Measurements from ENCODE around the gene HUS1B. TPM values are rescaled to one million over a fixed set of nuclear protein-coding genes. Genes with fewer than 3 reads are reported as not detected.
"Not testable (repeated sequence)": the region's sequence is repeated elsewhere in the genome, so short reads cannot be mapped to it uniquely, and the experiment has no call there.

HUS1B gene
- total RNA-seq, 1 donor from 2014 or later, result 0.40 TPM

DNA sequence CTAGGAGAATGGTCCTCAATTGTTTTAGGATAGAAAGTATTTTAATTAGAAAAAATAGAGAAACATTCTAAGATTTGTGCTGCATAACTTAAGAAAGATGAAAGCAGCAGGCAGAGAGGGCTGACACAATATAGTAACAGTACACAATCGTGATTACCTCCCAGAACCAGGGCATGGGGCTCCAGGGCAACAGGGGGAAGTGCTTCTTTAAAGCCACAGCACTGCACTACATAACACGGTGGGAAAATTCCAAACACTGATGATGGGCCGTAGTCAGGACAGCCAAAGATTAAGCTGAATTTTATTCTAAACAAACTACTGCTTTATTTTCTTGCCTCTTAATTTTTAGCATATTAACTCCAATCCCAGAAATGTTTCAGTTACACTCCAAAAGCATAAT is 21.6 kb upstream of the HUS1B start:
- ATAC-seq, result no peak

DNA sequence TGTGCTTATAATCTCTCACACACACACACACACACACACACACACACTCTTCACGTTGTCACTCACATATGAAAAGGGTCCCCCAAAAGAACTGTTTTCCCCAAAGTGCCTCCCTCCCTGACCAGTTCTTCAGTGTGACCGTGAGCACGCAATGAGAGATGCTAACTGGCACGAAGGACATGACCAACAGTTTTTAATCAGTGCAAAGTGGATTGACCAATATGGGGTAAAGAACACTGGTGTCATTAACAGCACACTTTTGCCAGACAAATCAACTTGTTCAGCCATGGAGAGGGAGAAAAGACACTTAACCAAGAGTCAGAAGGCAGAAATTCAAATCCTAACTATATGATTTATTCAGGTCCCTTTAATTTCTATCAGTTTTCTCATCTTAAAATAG is 21.0 kb upstream of the HUS1B start:
- no peak for ATAC-seq

DNA sequence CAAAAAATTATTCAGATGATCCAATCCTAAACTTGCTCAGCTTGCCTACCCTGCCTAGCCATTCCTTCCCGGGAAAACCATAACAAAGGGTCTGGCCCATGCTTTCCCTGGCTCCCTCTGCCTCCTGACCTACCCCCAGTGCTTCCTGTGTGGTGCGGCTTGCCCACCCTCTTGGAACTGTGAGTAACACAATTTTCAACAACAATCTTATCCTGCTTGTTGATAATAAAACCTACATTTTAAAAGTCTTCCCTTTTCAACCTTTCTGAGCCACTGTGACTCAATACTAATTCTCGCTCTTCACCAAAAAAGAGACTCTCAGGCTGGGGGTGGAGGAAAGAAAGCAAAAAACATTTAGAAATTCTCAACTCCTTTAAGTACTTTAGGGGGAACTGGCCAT is 18.1 kb upstream of the HUS1B start:
- no peak for ATAC-seq

DNA sequence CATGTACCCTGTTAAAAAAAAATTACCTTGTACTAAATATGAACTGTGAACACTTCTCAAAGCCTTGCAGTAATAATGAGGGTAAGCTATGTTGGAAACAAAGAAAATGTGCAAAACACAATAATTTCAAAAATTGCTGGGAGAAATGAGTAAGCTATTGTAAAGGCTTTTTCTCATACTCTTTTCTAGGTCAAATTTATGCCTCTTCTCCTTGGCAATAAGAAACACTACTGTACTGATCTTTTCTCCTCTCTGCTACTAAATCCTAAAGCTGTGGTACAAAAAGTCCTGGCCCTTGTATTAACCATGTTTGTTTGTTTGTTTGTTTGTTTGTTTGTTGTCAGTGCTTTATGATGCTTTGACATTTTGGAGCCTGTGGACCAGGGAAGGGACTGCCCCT is 17.5 kb upstream of the HUS1B start:
- no peak for ATAC-seq

DNA sequence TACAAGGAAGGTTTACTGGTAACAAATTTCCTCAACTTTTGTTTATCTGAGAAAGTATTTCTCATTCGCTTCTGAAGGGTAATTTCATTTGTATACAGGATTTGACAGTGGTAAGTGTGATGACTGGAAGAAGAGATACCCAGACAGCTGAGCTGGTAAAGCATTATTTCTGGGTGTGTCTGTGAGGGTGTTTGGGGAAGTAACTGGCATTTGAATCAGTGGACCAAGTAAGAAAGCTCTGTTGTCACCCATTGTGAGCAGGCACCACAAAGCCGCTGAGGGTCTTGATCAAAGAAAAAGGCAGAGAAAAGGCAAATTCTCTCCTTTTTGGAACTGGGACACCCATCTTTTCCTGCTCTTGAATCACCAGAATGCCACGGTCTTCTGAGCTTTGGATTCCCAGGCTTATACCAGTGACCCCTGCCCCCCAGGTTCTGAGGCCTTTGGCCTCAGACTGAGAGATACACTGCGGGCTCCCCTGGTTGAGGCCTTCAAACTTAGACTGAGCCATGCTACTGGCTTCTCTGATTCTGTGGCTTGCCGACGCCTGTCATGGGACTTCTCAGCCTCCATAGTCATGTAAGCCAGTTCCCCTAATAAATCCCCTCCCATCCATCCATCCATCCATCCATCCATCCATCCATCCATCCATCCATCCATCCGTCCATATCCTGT is 10.5 kb upstream of the HUS1B start:
- ATAC-seq, result no peak

DNA sequence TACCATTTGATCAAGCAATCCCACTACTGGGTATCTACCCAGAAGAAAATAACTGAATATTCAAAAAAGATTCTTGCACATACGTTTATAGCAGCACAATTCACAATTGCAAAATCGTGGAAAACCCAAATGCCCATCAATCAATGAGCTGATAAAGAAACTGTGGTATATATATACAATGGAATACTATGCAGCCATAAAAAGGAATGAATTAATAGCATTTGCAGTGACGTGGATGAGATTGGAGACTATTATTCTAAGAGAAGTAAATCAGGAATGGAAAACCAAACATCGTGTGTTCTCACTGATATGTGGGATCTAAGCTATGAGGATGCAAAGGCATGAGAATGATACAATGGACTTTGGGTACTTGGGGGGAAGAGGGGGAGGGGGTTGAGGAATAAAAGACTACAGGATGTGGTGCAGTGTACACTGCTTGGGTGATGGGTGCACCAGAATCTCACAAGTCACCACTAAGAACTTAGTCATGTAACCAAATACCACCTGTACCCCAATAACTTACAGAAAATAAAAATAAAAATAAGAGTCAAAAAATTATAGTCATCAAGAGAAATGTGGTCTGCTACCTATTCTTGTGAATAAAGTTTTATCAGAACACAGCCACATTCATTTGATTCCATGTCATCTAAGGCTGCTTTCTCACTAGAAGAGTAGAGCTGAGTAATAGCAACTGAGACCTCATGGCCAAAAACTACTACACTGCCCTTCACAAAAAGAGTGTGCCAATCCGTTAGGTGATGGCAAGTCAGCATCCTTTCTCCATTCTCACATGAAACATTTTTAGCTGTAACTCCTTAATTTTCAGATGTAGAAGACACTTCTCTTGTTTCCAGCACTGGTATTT is 8.7 kb upstream of the HUS1B start:
- ATAC-seq, result no peak

DNA sequence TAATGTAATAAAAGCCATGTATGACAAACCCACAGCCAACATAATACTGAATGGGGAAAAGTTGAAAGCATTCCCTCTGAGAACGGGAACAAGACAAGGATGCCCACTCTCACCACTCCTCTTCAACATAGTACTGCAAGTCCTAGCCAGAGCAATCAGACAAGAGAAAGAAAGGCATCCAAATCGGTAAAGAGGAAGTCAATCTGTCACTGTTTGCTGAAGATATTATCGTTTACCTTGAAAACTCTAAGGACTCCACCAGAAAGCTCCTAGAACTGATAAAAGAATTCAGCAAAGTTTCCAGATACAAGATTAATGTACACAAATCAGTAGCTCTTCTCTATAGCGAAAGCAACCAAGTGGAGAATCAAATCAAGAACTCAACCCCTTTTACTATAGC is 6.9 kb upstream of the HUS1B start:
- ATAC-seq, result not testable (repeated sequence)

DNA sequence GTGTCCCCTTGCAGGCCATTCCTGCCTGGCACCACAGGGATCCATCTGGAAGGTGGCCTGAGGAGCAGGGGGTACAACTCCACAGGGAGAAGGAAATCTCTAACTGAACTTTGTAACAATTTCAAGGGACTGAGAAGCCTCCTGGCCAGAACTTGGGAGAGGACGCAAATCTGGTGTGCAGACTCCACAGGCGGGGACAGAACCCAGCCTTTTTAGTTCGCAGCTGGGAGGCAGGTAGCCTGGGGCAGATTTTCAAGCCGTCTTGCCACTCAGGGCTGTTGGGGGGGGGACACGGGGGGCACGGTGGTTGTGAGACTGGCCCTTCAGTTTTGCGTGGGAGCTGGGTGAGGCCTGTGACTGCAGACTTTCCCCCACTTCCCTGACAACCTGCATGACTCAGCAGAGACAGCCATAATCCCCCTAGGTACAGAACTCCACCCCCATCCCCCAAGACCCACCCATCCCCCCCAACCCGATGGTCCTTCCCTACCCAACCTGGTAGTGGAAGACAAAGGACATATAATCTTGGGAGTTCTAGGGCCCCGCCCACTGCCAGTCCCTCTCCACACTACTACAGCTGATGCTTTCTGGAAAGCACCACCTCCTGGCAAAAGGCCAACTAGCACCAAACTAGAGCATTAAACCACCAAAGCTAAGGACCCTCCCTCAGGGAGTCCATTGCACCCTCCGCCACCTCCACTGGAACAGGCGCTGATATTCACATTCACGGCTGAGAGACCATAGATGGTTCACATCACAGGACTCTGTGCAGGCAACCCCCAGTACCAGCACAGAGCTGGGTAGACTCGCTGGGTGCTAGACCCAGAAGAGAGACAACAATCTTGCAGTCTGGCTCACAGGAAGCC is 3.0 kb upstream of the HUS1B start:
- ATAC-seq, result no peak

DNA sequence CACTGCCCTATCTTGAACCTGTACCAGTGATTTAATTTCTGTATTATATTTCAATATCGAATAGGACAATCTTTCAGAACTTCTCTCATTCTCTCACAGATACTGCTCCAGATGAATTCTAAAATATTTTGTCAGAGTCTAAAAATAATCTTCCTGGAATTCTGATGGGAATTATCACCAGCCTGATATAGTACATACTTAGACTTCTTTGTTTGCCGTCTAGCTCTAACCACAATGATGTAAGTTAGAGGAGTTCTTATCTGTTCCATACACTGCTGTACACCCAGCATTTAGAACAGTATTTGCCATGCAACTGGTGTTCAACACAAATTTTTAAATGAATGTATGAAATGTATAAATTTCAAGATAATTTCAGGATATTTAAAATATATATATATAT is 1.3 kb upstream of the HUS1B start:
- no peak for ATAC-seq

DNA sequence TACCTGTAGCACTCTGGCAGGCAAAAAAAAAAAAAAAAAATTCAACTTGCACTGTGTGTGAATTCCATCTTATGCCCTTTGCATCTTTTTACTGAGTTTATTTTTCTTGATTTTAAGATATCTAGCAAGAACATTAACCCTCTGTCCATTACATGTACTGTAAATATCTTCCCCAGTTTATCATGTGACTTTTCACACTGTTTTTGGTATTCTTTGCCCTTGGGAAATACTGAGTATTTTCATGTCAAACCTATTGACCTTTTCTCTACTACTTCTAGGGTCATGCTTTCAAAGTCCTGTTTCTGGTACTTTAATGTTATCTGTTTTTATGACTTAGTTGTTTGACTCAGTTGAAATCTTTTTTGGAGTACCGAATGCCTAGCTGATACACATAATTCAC is 843 bp upstream of the HUS1B start:
- no peak for ATAC-seq

DNA sequence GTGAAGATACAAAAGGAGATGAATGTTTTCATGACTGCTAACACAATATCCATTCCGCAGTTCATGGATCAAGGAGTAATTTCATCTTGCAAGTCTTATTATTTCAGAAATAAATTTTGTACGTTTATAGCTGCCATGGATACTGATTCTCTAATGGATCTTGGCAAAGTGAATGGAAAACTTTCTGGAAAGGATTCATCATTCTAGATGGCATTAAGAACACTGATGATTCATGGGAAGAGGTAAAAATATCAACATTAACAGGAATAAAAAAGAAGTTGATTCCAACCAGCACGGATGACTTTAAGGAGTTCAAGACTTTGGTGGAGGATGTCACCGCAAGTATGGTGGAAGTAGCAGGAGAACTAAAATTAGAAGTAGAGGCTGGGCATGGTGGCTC is 2.8 kb downstream of the HUS1B start:
- no peak for ATAC-seq

DNA sequence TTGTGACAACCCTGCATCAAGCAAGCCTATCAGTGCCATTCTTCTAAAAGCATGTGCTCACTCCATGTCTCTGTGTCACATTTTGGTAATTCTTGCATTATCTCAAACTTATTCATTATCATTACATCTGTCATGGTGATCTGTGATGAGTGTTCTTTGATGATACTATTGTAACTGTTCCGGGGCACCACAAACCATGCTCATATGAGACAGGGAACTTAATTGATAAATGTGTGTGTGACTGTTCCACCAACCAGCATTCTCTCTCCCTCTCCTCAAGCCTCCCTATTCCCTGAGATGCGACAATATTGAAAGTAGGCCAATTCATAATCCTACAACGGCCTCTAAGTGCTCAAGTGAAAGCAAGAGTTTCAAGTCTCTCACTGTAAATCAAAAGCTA is 4.0 kb downstream of the HUS1B start:
- no peak for ATAC-seq

DNA sequence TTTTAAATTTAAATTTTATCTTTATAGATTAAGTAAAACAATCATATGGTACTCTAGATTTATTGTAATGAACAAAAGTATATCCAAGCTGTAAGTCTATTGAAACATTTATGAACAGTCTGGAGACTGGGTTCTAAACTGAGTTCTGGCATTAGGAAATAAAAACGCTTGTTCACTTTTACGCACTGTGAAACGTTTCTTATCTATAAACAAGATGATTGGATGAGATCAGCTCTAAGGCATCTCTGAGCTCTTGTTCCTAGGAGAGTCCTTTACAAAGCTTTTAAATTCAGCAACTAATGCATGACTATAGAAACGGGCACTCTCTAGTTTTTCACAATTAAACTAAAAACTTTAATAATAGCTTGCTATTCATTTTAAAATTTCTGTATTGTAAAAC is 6.8 kb downstream of the HUS1B start:
- no peak for ATAC-seq

DNA sequence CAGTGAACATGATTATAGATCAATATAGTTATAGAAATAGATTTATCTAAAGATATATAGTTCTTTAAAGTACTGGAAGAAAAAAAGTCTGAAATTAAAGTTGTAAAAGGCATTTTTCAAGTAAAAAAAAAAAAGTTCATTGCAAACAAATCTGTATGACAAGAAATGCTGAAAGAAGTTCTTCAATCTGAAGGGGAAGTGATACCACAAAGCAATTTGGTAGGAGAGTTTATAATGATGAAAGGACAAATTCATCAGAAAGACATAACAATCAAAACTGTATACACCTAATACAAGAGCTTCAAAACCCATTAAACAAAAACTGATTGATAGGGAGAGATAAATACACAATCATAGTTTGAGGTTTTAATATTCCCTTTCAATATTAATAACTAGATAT is 14.1 kb downstream of the HUS1B start:
- no peak for ATAC-seq

DNA sequence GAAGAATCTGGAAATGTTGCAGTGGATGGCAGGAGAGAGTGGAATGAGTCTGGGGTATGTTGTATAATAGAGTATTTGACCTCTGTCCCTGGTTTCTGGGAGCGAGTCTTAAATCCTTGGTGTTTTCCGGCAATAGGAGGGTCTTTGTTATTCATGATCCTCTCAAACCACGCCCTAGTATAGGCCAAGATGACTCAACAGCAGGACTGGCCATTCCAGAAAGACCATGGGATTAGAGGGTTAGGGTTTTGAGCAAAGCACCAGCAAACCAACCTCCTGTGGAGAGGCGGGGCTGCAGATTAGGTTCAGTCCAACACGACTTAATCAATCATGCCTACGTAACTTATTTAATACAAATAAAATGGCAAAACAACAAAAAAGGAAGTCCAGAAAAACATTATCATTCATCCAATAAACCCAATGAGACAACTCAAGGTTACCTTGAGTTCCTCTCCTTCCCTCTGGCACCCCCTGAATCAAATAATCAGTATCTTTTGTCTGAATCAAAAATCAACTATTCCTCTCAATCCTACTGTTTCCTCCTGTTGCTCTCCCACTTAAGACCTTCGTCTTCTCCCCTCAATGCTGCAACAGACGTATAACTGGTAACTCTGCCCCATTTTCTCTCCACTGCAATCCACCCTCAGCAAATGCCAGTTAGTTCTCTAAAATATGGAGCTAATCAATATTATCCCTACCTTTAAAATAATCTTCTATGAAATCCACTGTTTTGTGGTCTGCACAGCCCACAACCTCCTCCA is 15.5 kb downstream of the HUS1B start:
- peak; percentile 95 for ATAC-seq

DNA sequence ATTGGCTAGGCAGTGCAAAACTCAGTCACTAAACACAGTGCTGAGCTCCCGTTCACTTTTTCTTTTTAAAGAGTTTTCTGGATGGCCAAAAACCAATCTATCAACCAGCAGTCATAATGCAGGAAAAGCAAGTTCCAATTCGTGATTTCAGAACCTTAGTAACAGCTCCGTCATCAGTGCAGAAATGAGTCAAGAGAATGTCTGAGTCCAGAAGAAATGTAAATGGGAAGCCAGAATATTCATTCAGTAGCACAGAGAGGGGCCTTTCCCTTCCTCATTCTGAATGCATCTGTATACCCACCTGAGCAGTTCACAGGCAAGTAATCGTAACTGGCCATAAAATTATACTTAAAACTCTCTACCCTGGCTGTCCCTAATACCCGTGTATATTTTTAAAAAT is 20.4 kb downstream of the HUS1B start:
- ATAC-seq, result peak; percentile 34

DNA sequence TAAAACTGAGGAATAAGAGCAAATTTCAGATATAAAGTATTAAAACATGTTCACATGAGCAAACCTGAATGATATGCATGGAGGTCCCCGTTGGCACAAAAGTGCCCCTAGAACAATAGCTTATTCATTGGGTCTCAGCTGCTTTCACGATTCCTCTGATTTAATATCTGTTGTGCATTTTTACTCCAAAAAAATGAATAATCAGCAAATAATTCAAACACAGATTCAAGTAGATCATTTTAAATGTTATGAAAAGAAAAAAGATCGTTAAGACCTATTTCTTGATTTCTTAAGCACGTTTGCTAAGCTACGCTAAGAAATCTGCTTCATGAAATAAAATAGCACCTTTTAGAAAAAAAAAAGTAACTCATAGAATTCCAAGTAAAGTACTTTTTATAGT is 21.7 kb downstream of the HUS1B start:
- no peak for ATAC-seq

DNA sequence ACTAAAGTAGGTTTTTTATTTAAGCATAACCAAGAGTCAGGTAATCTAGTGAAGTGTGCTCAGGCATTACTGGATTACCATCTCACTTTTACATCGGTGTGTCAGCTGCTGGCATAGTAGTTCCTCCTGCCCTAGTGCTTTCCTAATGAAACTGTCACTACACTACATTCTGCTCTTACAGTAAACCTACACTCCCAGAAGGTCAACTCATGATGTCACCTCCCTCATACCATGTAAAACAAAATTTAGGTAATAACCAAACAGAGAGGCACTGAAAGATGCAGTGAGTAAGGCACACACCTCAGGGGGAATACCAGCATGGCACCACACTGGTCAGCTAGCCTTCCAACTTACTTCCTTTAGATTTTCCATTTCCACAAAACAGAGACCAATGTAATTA is 23.3 kb downstream of the HUS1B start:
- peak; percentile 82 for ATAC-seq

DNA sequence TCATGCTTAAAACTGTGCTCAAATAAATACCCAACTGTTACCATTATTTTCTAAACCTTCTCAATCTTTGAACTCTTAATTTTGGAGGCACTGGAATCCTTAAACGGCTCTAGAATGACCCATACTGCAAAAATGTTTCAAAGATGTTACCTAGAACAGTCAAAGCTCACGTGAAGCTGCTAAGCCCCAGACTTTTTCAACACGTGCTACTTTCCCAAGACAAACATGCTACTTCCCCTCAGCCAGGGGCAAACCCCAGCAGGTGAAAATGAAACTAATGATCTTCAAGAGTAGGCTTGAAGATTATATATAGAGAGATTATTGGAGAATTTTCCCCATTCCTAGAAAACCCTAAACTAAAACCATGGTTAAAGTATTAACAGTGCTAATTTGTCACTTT is 28.1 kb downstream of the HUS1B start:
- ATAC-seq, result no peak

DNA sequence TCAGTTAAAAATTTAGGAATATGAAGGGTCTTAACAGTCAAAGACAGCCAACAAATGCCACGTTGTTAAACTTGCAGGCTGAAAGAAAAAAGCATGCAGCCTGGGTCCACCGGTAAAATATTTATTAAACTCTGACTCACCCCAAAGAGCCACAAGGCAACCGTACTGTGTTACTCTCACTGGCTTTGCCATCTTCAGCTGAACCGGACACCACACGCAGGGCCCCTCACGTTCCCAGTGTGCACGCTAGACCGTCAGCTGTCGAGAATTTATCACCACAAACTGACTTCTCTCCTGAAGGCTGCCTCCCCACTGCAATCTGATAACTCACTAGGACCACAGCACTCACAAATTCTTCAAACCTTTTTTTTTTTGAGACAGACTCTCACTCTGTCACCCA is 30.7 kb downstream of the HUS1B start:
- no peak for ATAC-seq

DNA sequence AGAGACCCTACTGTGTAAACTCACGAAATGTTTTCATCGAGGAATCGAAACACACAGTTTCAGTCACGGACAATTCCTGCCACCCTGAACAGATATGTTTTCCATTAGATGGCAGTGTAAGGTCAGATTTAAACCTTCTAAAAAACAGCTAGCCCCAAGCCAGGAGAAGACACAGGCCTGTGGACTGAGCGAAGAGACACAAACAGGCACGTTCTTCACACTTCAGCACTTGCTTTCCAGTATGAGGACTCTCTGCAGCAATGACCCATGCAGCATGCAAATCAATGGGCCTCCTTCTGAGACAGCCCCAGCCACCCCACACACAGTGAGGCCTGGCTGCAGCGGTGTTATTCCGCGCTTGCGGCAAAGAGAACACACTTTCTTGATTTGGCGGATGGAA is 31.9 kb downstream of the HUS1B start:
- no peak for ATAC-seq

DNA sequence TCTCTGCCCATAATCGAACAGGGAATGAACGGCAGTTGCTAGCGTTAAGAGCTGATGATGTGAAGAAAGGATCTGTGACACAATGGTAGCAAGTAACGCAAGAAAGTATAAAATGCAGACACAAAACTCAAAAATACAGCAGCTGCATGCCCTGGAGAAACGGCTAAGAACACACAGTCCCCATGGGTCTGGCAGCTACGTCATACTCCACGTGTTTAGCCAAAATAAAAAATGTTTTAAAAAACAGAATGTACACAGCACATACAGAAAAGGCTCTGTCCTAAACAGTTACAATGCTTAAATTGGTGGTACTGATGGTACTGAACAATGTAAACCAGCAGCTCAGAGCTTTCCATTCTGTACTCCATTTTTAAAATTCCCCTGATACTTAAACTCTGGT is 34.4 kb downstream of the HUS1B start:
- ATAC-seq, result no peak

DNA sequence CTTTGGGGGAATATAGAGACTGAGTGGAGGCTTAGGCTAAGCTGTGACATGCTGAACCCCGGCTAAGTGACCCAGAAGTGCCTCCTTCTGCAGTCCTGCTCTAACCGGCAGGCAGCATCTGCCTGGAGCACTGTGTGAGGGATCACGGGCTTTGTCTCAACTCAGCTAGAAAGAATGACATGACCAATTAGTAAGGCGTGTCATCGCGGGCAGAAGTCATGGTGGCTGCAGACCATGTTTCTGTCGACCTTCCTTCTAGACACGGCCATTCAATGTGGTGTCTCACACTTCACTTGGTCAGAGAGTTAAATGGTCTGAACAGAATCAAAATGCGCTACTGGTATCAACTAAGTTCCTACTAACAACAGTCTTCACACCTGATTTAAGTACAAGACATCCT is 35.0 kb downstream of the HUS1B start:
- ATAC-seq, result peak; percentile 20

Data from esophagus mucosa (tissue), 1 donor.